Measurements from ENCODE around the gene MED17.

The MED17 gene

GRCh38 chr11:93801366-93801765 lies 17.3 kb downstream of the MED17 start:
- Histone ChIP-seq H3K9ac (ENCODE audit: low read length) (no peak overlapping the region), H3K36me3 (replicated peaks; ENCODE audit: insufficient read depth, low read length) (peaks cover 8% of the 10 kb centered on the region; the same call in 1 of the 2 replicates), H3K27ac (ENCODE audit: low read length) (no peak overlapping the region), H4K20me1 (ENCODE audit: insufficient read depth, low read length) (no peaks in the 10 kb centered on the region; the same call in 1 of the 2 replicates), H3F3A (ENCODE audit: insufficient read depth, low read length) (no peaks in the 10 kb centered on the region), H2AFZ (ENCODE audit: low read length) (no peak overlapping the region), H3K4me1 (ENCODE audit: low read length) (no peaks in the 10 kb centered on the region), H3K9me3 (replicated peaks; ENCODE audit: insufficient read depth, low read length) (no peaks in the 10 kb centered on the region), H3K4me2 (ENCODE audit: low read depth, low read length) (no peak overlapping the region), H3K9me2 (replicated peaks; ENCODE audit: insufficient read depth, low read length) (no peaks in the 10 kb centered on the region), H3K79me2 (ENCODE audit: low read length) (peaks cover 20% of the 10 kb centered on the region), H3K27me3 (replicated peaks; ENCODE audit: insufficient read depth, low read length) (no peaks in the 10 kb centered on the region), H3K4me3 (ENCODE audit: low read length) (no peak overlapping the region)
- no peak for DNase-seq
- TF ChIP-seq CTCF (IDR thresholded peaks at IDR 0.05; ENCODE audit: low read length) = no peak
- no peak for TF ChIP-seq EZH2phosphoT487 (IDR thresholded peaks at IDR 0.05; ENCODE audit: low read length)
- no peak for TF ChIP-seq EZH2 (optimal IDR thresholded peaks at IDR 0.05; ENCODE audit: low read depth, low read length)

- no peak for DNase-seq
- Histone ChIP-seq H3K36me3 (replicated peaks; ENCODE audit: insufficient read depth, low read length) (peaks cover 12% of the 10 kb centered on the region), H3K4me3 (ENCODE audit: low read length) (no peak overlapping the region), H2AFZ (ENCODE audit: low read length) (no peak overlapping the region), H3K9ac (ENCODE audit: low read length) (no peak overlapping the region), H3K27me3 (replicated peaks; ENCODE audit: insufficient read depth, low read length) (no peaks in the 10 kb centered on the region), H3F3A (ENCODE audit: insufficient read depth, low read length) (peaks cover 6% of the 10 kb centered on the region; the same call in 1 of the 2 replicates), H3K4me2 (ENCODE audit: low read depth, low read length) (no peak overlapping the region), H3K27ac (ENCODE audit: low read length) (no peak overlapping the region), H4K20me1 (ENCODE audit: insufficient read depth, low read length) (no peaks in the 10 kb centered on the region), H3K9me2 (replicated peaks; ENCODE audit: insufficient read depth, low read length) (no peaks in the 10 kb centered on the region), H3K4me1 (ENCODE audit: low read length) (no peaks in the 10 kb centered on the region), H3K9me3 (replicated peaks; ENCODE audit: insufficient read depth, low read length) (no peaks in the 10 kb centered on the region), H3K79me2 (ENCODE audit: low read length) (peaks cover 8% of the 10 kb centered on the region)
- no peak for TF ChIP-seq EZH2phosphoT487 (IDR thresholded peaks at IDR 0.05; ENCODE audit: low read length)
- no peak for TF ChIP-seq CTCF (IDR thresholded peaks at IDR 0.05; ENCODE audit: low read length)
- TF ChIP-seq EZH2 (optimal IDR thresholded peaks at IDR 0.05; ENCODE audit: low read depth, low read length) = no peak
These were observed 20.8 kb downstream of the MED17 start for GRCh38 chr11:93804879-93805278.

DNA sequence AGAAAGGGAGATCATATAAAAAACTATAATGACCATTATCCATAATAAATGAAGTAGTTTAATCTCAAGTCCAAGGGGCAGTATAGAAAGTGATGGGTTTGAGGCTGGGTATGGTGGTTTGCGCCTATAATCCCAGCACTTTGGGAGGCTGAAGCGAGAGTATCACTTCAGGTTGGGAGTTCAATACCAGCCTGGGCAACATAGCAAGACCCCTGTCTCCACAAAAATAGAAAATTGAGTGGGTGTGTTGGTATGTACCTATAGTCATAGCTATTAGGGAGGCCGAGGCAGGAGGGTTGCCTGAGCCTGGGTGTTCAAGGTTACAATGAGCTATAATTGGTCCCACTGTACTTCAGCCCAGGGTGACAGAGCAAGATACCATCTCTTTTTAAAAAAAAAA lies 23.9 kb downstream of the MED17 start:
- Histone ChIP-seq H3K27ac (ENCODE audit: low read length) (no peak overlapping the region), H3F3A (ENCODE audit: insufficient read depth, low read length) (peaks cover 6% of the 10 kb centered on the region; the same call in 1 of the 2 replicates), H3K9me2 (replicated peaks; ENCODE audit: insufficient read depth, low read length) (no peaks in the 10 kb centered on the region), H4K20me1 (ENCODE audit: insufficient read depth, low read length) (no peaks in the 10 kb centered on the region), H3K4me2 (ENCODE audit: low read depth, low read length) (no peak overlapping the region), H3K9ac (ENCODE audit: low read length) (no peak overlapping the region), H3K79me2 (ENCODE audit: low read length) (peaks cover 4% of the 10 kb centered on the region), H3K36me3 (replicated peaks; ENCODE audit: insufficient read depth, low read length) (peaks cover 25% of the 10 kb centered on the region), H2AFZ (ENCODE audit: low read length) (no peak overlapping the region), H3K27me3 (replicated peaks; ENCODE audit: insufficient read depth, low read length) (no peaks in the 10 kb centered on the region), H3K4me1 (ENCODE audit: low read length) (no peaks in the 10 kb centered on the region), H3K4me3 (ENCODE audit: low read length) (no peak overlapping the region), H3K9me3 (replicated peaks; ENCODE audit: insufficient read depth, low read length) (no peaks in the 10 kb centered on the region)
- no peak for DNase-seq
- TF ChIP-seq CTCF (IDR thresholded peaks at IDR 0.05; ENCODE audit: low read length) (no peak), EZH2phosphoT487 (IDR thresholded peaks at IDR 0.05; ENCODE audit: low read length) (no peak), EZH2 (optimal IDR thresholded peaks at IDR 0.05; ENCODE audit: low read depth, low read length) (no peak)

Measured in MM.1S (cell line).